Transverse colon (tissue), 4 donors: ENCODE results near the gene DLST. TPM values are rescaled to one million over a fixed set of nuclear protein-coding genes. Genes with fewer than 3 reads are reported as not detected.

ENCODE experiments used
- DNase-seq: peaks from one replicate; pipeline ENCODE4 v3.0.0-alpha.2; 2019
- H3K27ac ChIP-seq, 4 donors: fragments of 200-600 bp; sonication (generic); 2 replicates each; pipeline ENCODE4 v1.5.1; 2016 to 2018; ENCODE audit warnings: inconsistent platforms in 4 of 4
- H3K27me3 ChIP-seq: fragments of 200-600 bp; sonication (generic); 2 replicates; pipeline ENCODE4 v1.5.1; 2017; ENCODE audit warnings: inconsistent platforms
- H3K36me3 ChIP-seq, 4 donors: fragments of 200-600 bp; sonication (generic); 2 replicates each; pipeline ENCODE4 v1.5.1; 2017 to 2019; ENCODE audit warnings: inconsistent platforms in 4 of 4
- H3K4me1 ChIP-seq, 4 donors: fragments of 200-600 bp; sonication (generic); 2 replicates each; pipeline ENCODE4 v1.5.1; 2017 to 2020; ENCODE audit warnings: inconsistent platforms in 4 of 4
- H3K4me3 ChIP-seq, 4 donors: fragments of 200-600 bp; sonication (generic); 1 replicate in 1 of 4; 2 replicates in 3 of 4; pipeline versions ENCODE4 v1.5.1 to v1.6.1; 2017 to 2019; ENCODE audit warnings: inconsistent platforms in 4 of 4
- H3K9me3 ChIP-seq, 2 donors: fragments of 200-600 bp; sonication (generic); 2 replicates each; pipeline ENCODE4 v1.5.1; 2017 to 2019; ENCODE audit warnings: inconsistent platforms in 2 of 2
- CTCF ChIP-seq, 5 experiments: fragments of 200-600 bp in 3 of 5; fragments of 450-650 bp in 2 of 5; sonication (generic) in 3 of 5; IDR thresholded peaks; 1 replicate in 2 of 5; 2 replicates in 3 of 5; pipeline ENCODE4 v1.5.1; 2016 to 2017; ENCODE audit warnings: antibody characterized with exemption in 5 of 5, inconsistent platforms in 3 of 5, mild to moderate bottlenecking in 2 of 5, moderate library complexity in 1 of 5
- EP300 ChIP-seq: sonication (generic); formaldehyde crosslinking; IDR thresholded peaks from one replicate; pipeline ENCODE4 v1.6.1; 2017; ENCODE audit warnings: antibody characterized with exemption, low read depth
- POLR2A ChIP-seq: fragments of 450-650 bp; IDR thresholded peaks from one replicate; pipeline ENCODE4 v1.6.1; 2016; ENCODE audit warnings: antibody characterized with exemption, mild to moderate bottlenecking, moderate library complexity
- POLR2AphosphoS5 ChIP-seq, 3 donors: sonication (generic); formaldehyde crosslinking; IDR thresholded peaks; one replicate each; pipeline ENCODE4 v1.6.1; 2016; ENCODE audit warnings: antibody characterized with exemption in 3 of 3
- WGBS, 2 donors: methylation state at CpG; one replicate each; pipeline ENCODE4 v1.1.5; 2018; ENCODE audit warnings: low coverage in 1 of 2; 5-methylcytosine and 5-hydroxymethylcytosine counted together
- in situ Hi-C, 4 donors: fragments of 200-750 bp; cut with MboI; loops; one replicate each; pipeline versions ENCODE4 v1.15.0 to v1.15.1; 2017; ENCODE audit warnings: low sequenced_read_pairs in 3 of 4, low pct_ligation_motif_present in 1 of 4, low pct_unique_long_range_greater_than_20kb in 1 of 4
- intact Hi-C: fragments of 100-400 bp; cut with DNase I; formaldehyde crosslinking; loops from one replicate; pipeline ENCODE4 v1.15.1; 2023; ENCODE audit warnings: low total_unique reads
- total RNA-seq, 4 donors: library from RNA; depleted of rRNA; stranded (reverse); fragments of >200 nt; gene quantifications; one replicate each; pipeline ENCODE4 v1.1.0, GENCODE V29; 2016

The DLST gene
- total RNA-seq, 4 donors from 2014 or later: 65.1 to 135 (median 103) TPM

GRCh38 chr14:74946659-74947281 is 65.1 kb downstream of the DLST start:
- no peaks in the 10 kb centered on the region for H3K27me3 ChIP-seq
- no peak for DNase-seq
- peak overlapping the region in 1 of 4 donors; percentile 3 for H3K27ac ChIP-seq
- H3K4me3 ChIP-seq: no peak overlapping the region
- peaks cover 13 to 30% (median 24%) of the 10 kb centered on the region in 4 donors for H3K4me1 ChIP-seq
- WGBS, 2 donors: 24% methylated on average over 5 of the region's 5 CpGs; no CpG with 5 or more reads in 1 of the 2 donors
- no peaks in the 10 kb centered on the region for H3K36me3 ChIP-seq
- in situ Hi-C loops: loop anchor here in 3 of 4 donors (10.0 to 25.0 kb wide), 3 partner anchors 128 to 141 kb away; no protein-coding TSS in a partner anchor
- TF ChIP-seq EP300 (no peak), CTCF (IDR thresholded peaks at IDR 0.05) (peak in 3 of 5 experiments; percentile 20 to 42 (median 33)), POLR2AphosphoS5 (IDR thresholded peaks at IDR 0.05) (no peak), POLR2A (no peak)
- intact Hi-C loops: loop anchor here (5.0 kb wide), 1 partner anchor 141 kb away; no protein-coding TSS in a partner anchor
- H3K9me3 ChIP-seq: no peaks in the 10 kb centered on the region

- in situ Hi-C loops (loop anchor here in 3 of 4 donors (10.0 to 25.0 kb wide), 3 partner anchors 127 to 140 kb away; no protein-coding TSS in a partner anchor), intact Hi-C loops (loop anchor here (5.0 kb wide), 1 partner anchor 140 kb away; no protein-coding TSS in a partner anchor)
- Histone ChIP-seq H3K36me3 (no peaks in the 10 kb centered on the region), H3K9me3 (no peaks in the 10 kb centered on the region), H3K4me3 (no peak overlapping the region), H3K4me1 (peaks cover 11 to 24% (median 21%) of the 10 kb centered on the region in 4 donors), H3K27me3 (no peaks in the 10 kb centered on the region), H3K27ac (peak overlapping the region in 2 of 4 donors; percentile 20 to 31)
- TF ChIP-seq EP300 (no peak), CTCF (IDR thresholded peaks at IDR 0.05) (no peak), POLR2AphosphoS5 (IDR thresholded peaks at IDR 0.05) (no peak), POLR2A (no peak)
- no peak for DNase-seq
- 91 to 100% methylated on average over 1 to 13 of the region's 13 CpGs for WGBS, 2 donors
Observed at GRCh38 chr14:74947353-74948227, 65.9 kb downstream of the DLST start.

GRCh38 chr14:74948228-74949175 is 66.8 kb downstream of the DLST start:
- no peaks in the 10 kb centered on the region for H3K9me3 ChIP-seq
- no peaks in the 10 kb centered on the region for H3K27me3 ChIP-seq
- WGBS, 2 donors: 83% methylated on average over 22 of the region's 23 CpGs; no CpG with 5 or more reads in 1 of the 2 donors
- H3K4me1 ChIP-seq: peaks cover 11 to 24% (median 20%) of the 10 kb centered on the region in 4 donors
- DNase-seq: no peak
- H3K4me3 ChIP-seq: no peak overlapping the region
- TF ChIP-seq CTCF (IDR thresholded peaks at IDR 0.05): no peak
- H3K27ac ChIP-seq: peak overlapping the region in 3 of 4 donors; percentile 5 to 40 (median 20)
- H3K36me3 ChIP-seq: no peaks in the 10 kb centered on the region
- intact Hi-C loops: loop anchor here (5.0 kb wide), 1 partner anchor 139 kb away; no protein-coding TSS in a partner anchor
- in situ Hi-C loops: loop anchor here in 3 of 4 donors (10.0 to 25.0 kb wide), 3 partner anchors 126 to 139 kb away; no protein-coding TSS in a partner anchor
